ENCODE measurements around the gene ZNF598.

GRCh38 chr16:2039274-2040031, 29.8 kb upstream of the ZNF598 start:
- no peak for TF ChIP-seq CTCF (IDR thresholded peaks at IDR 0.05; ENCODE audit: low read depth, low read length, missing input control)
- peak; percentile 41 to 53 for TF ChIP-seq JUND (IDR thresholded peaks at IDR 0.05)
- peak; percentile 75 for TF ChIP-seq YY1 (IDR thresholded peaks at IDR 0.05)
- peak; percentile 99 for TF ChIP-seq SP1 (IDR thresholded peaks at IDR 0.05)
- no peak for TF ChIP-seq REST (IDR thresholded peaks at IDR 0.05)
- peak; percentile 37 to 74 for TF ChIP-seq EGR1 (IDR thresholded peaks at IDR 0.05; ENCODE audit: low read depth in 2 of 2)
